NCI-H1048 (cell line): Measurements from ENCODE around the gene GIPR.
"Not testable (repeated sequence)": the region's sequence is repeated elsewhere in the genome, so short reads cannot be mapped to it uniquely, and the experiment has no call there.

Source experiments
- DNase-seq: peaks from one replicate; lab custom pipeline; 2025; lab: John Stamatoyannopoulos, UW

The GIPR gene

DNA sequence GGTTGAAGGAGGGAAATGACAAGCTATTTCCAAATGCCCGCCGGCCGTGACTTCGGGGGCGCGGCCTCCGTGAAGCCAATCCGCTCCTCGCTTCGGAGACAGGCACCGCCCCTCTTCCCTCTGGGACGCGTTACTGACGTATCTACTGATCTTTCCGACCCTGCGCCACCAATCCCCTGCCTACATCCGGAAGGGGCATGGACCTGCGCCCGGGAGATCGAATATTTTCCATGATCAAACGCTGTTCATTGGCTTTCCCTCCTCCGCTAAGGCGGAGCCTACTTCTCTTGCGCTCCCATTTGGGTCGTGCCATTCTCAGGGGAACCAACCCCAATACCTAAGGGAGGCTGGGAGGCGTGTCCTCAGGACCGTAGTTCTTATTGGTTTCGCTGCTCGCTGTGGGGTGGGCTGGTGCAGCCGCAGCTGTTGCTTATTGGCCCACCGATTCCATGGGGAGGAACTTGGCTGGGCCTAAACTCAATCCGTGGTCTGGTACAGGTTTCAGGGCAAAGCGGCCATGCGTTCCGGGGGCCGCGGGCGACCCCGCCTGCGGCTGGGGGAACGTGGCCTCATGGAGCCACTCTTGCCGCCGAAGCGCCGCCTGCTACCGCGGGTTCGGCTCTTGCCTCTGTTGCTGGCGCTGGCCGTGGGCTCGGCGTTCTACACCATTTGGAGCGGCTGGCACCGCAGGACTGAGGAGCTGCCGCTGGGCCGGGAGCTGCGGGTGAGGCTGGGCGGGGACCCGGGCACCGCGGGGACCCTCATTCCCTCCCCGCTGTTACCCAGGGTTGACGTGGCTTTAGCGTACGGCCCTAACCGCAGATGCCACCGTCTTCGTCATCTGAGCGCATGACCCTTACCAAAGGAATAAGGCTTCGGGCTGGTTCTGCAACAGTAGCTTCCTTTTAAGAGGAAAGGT lies 24.4 kb downstream of the GIPR start, which contains the start of gene QPCTL:
QPCTL (plus strand) TSS at position 480 of the 919 bp plus-strand sequence; CDS start at position 518, 38 bp downstream.
- peak; percentile 99 for DNase-seq

DNA sequence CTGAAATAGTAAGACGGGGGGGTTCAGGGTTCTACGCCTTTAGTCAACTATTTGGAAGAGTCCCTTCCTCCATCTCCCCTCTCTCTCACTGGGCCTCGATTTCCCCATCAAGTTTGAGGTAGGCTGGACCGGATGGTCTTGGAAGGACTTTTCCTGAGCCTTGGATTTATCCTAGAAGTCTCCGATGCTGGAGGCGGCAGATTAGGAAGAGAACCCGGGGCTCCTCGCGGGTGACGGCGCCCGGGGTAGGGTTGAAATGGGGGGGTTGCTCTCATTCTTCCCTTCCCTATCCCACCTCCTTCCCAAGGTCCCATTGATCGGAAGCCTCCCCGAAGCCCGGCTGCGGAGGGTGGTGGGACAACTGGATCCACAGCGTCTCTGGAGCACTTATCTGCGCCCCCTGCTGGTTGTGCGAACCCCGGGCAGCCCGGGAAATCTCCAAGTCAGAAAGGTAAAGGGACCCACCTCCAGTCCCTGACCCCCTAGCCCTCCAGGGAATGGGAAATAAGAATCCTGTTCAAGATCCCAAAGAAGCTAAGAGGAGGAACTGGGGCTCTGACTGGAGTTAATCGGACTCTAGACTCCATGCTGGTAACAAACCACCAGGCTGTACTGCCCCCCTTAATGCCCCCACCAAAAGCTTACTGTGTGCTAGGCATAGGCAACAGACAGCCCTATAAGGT lies 25.2 kb downstream of the GIPR start:
- DNase-seq, result peak; percentile 36

DNA sequence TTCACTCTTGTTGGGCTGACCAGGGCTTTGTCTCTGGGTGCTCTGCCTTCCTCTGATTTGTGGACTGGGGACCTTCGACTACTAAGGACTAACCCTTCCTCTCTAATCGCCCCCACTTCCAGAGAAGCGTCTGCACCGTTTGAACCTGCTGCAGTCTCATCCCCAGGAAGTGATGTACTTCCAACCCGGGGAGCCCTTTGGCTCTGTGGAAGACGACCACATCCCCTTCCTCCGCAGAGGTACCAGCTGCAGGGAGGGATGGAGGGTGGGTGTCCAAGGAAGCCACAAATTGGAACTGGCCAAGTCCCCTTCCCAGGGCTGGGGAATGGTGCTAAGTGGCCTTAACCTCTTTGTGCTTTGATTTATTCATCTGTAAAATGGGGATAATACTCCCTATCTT lies 33.7 kb downstream of the GIPR start:
- no peak for DNase-seq

DNA sequence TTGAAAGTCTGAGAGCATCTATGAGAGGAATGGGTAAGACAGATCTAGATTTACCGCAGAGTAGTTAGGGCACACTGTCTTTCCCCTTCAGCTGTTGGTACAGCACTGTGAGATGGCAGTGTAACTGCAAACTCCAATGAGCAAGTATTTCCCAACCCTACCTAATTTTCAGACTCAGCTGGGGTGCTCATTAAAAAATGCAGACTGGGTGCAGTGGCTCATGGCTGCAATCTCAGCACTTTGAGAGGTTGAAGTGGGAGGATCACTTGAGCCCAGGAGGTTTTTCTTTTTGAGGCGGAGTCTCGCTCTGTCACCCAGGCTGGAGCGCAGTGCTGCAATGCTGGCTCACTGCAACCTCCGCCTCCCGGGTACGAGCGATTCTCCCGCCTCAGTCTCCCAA lies 37.1 kb downstream of the GIPR start:
- no peak for DNase-seq

DNA sequence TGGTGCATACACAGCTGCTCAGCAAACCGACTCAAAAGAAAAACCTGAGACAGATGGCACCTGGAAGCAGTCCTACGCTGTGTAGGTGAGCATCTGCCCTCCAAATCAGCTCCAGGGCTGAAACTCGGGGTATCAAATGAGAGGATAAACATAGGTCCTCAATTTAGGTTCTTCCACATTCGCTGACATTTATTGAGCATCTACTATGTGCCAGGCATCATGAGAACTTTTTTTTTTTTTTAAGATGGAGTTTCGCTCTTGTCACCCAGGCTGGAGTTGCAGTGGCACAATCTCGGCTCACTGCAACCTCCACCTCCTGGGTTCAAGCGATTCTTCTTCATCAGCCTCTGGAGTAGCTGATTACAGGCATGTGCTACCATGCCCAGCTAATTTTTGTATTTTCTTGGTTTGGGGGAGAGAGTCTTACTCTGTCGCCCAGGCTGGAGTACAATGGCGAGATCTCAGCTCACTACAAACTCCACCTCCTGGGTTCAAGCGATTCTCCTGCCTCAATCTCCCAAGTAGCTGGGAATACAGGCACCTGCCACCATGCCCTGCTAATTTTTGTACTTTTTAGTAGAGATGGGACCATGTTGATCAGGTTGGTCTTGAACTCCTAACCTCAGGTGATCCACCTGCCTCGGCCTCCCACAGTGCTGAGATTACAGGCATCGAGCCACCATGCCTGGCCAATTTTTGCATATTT lies 37.8 kb downstream of the GIPR start:
- DNase-seq, result no peak

DNA sequence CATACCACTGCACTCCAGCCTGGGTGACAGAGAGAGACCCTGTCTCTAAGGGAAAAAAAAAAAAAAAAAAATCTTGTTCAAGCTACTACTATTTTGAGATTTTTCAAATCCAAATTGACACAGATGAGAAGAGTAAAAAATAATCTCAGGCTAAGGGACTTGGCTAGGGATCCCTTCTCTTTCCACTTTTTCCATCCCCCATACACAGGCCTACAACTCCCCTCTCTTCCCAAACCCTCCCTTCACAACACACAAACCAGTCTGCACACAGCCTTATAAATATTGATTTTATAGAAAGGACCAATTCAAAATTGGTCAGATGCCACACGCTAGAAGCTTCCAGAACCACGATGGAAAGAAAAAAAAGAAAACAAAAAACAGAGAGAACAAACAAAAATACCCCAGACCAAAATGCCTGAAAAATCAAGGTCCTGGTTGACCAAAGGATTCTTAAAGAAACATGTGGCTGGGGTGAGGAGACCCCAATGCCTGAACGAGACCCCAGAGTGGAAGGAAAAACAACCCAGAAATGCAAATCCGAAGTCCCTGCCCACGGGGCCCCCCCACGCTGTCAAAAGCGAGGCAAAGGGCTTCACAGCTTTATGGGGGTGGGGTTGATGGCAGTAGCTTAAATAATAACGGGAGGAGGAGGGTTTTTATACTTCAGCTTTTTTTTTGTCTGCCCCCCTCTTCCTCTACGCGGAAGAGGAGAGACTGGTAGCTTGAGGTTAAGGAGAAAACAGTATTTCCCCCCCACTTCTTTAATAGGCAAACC lies 42.5 kb downstream of the GIPR start:
- no peak for DNase-seq

DNA sequence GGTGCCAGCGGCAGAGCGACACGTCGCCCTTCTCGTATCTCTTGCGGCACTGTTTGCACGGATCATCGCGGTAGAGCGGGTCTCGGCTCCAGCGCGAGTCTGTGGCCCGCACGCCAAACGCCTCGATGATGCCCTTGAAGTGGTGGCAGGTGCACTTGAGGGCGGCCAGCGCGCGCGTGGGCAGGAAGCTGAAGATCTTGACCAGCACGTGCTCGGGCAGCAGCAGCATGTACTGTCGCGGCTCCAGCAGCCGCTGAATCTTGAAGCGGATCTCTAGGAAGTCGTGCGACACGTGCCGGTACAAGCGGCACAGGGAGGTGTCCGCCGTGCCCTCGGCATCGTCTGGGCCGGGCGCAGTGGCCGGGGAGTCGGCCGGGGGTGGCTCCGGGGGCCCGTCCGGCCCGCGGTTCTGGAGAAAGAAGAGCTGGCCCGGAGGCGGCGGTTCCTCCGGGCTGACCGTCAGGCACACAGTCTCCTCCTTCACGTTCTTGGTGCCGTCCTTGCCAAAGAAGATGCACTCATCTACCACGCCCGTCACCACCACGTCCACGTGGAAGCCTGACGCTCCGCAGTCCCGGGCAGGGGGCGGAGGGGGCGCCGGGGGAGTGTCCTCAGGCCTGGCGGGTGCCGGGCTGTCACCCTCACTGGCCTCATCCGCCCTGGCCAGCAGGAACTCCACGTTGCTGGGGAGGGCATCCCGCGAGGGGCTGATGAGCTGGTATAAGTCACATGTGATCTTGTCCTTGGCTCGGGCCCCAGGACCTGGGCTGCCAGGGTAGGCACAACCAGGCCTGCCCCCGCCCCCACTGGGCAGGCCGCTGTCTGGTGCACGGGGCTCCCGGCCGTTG lies 44.1 kb downstream of the GIPR start:
- DNase-seq, result no peak

DNA sequence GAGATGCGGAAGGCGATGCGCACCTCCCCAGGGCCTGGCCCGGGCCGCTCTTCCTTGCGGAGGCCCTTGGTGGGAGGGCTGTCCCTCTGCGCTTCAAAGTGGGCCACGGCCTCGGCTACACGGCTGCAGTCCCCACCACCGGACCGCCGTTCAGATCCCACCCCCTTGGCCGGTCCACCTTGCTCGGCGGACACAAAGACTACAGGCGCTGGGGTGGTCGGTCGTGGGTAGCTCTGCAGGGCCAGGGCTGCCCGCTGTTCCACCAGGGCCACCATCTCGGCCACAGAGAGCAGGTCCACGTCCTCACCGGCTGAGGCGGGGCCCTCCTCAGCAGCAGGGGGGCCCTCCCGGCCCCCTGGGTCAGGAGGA lies 44.7 kb downstream of the GIPR start:
- DNase-seq, result no peak

DNA sequence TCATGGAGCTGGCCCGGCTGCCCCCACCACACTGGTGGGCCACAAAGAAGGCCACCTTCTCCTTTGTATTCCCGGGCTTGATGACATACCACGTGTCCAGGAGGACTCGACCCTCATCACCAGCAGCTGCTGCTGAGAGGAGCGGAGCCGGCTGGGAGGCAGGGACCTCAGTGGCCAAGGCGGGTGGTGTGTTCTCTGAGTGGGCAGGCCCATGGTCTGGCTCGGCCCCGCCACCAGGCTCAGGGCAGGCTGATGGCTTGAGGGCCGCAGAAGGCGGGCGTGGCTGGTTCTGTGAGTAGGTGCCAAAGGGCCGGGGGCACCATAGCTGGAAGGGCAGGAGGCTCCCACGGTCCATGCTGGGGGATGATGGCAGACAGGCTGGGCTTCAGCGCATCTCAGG lies 45.1 kb downstream of the GIPR start:
- DNase-seq, result no peak

DNA sequence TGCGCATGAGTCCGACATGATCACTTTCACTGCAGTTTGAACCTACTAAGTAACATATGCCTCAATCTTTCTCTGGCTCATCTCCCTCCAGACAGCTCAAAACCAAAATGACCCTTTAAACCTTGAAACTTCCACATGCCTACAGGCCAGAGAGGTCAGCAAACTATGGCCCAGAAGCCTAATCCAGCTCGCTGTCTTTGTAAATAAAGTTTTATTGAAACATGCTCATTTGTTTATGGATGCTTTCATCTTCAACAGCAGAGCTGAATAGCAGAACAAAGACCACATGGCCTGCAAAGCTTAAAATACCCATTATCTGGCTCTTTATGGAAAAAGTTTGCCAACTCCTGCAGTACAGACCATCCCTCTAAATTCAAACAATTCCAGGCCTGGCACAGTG lies 47.1 kb downstream of the GIPR start:
- no peak for DNase-seq

DNA sequence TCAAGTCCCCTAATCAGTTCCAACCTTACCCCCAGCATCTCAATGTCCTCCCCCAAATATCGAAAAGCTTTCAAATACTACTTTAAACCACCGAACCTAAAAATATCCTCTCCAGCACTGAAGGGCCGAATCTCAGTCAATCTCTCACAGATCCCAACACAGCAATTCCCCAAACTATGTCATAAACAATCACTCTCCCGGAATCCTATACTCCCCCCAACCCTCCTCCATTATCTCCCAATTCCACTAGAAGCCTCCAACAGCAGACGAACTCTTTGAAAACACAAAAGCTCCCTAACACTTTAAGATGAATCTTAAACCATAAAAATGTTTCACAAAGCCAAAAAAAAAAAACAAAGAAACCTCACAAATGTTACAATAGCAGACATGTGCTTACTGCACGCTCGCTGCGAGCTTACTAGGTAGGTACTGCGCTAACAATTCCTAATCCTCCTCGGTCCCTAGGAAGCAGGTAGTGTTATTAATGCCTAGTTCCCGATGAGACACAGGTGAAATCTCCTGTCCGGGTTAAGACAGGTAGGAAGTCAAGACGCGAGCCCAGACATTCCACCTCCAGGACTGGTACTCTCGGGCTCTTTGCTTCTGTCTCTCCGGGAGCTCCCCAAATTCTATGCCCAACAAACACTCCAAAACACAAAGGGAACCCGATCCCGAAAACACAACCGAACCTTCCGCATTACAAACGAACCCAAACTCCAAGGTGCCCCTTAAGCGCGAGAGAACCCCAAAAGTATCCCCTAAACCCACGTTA lies 48.5 kb downstream of the GIPR start:
- no peak for DNase-seq

DNA sequence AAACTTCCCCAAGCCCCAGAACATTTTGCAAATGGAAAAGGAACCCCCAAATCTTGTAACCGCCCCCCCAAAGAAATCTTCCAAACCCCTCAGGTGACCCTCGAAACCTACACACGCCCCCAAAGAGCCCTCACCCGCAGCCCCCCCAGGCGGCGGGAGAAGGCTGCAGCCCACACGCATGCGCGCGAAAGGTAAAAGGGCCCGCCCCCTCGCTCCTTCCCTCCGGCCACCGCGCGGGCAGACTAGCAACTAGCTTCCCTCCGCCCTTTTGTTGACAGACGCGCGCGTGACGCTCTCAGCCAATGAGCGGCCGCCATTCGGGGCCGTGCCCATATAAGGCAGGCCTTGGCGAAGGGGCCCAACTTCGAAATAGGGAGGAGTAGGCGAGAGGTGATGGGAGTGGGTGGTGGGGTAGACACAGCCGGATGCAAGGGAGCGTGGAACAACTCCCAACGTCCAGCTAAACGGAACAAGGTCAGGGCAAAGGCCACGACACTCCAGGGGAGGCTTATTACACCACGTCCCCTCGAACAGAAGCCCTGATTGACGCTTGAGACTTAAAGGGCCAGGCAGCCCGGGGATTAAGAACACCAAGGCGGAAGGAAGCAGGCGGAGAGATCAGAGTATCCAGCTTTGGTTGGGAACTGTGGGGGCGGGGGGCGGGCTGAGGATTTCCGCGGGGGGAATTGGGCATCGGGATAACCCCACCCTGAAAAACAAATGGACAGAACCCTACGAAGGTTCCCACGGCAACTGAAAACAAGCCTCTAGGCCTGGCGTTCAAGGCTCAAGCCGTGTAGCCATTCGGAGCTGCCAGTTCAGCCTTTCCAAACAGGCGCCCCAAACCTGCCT lies 49.3 kb downstream of the GIPR start:
- DNase-seq, result peak; percentile 97

DNA sequence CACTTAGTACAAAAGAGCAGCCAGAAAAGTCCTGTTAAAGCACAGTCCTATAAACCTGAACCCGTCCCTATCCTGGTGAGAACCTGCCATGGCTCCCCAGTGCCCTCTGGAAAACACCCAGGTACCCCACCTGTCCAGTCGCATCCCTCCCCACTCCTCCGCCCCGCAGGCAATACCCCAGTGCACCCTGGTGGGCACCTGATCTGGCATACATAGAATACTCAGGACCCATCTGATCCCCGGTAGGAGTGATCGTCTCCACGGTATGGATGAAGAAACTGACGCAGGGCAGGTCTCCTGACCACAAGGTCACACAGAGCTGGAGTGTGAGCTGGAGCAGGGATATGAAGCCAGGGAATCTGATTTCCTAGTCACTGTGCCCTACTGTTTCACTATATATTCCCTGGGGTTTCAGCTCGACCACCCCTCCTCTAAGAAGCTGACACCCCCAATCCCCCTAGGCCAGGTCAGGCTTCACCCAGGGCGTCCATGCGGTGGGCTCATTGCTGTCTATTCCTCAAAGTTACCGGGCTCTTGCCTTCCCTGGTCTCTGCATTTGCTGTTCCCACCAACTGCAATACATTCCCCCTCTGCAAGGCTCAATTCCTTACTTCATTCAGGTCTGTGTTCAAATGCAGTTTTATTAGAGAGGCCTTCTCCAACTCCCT lies 50.1 kb downstream of the GIPR start:
- no peak for DNase-seq

DNA sequence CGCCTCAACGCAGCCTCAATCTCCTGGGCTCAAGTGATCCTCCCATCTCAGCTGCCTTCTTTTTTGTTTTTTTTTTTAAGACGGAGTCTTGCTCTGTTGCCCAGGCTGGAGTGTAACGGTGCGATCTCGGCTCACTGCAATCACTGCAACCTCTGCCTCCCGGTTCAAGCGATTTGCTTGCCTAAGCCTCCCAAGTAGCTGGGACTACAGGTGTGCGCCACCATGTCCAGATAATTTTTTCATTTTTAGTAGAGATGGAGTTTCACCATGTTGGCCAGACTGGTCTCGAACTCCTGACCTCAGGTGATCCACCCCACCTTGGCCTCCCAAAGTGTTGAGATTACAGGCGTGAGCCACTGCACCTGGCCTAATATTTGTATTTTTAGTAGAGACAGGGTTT lies 52.0 kb downstream of the GIPR start:
- not testable (repeated sequence) for DNase-seq

DNA sequence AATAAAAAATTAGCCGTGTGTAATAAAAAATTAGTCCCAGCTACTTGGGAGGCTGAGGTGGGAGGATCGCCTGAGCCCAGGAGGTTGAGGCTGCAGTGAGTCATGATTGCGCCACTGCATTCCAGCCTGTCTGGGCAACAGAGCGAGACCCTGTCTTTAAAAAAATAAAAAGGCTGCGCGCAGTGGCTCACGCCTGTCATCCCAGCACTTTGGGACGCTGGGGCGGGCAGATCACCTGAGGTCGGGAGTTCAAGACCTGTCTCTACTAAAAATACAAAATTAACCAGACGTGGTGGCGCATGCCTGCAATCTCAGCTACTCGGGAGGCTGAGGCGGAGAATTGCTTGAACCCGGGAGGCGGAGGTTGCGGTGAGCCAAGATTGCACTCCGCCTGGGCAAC lies 60.7 kb downstream of the GIPR start:
- DNase-seq, result not testable (repeated sequence)

DNA sequence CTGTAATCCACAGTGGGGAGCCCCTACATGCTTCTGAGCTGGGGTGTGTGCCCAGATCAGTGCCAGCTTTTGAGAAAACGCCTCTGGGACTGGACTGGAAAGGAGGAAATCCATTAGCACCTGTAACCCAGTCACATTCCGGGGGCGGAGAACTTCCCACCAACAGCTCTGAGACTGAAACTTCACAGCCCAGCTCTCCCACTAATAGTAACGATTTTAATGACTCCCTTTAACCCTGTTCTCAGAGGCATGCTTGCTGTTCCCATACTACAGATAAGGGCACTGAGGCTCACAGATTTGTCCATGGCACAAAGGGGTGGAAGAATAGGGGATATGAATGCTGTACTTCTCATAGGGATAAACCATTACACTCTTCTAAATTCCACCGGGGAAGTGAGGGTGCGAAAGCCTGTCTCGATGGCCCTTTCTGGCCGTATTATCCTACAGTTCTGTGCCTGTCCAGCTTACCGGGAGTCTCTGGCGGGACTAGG lies 61.8 kb downstream of the GIPR start:
- DNase-seq, result no peak

DNA sequence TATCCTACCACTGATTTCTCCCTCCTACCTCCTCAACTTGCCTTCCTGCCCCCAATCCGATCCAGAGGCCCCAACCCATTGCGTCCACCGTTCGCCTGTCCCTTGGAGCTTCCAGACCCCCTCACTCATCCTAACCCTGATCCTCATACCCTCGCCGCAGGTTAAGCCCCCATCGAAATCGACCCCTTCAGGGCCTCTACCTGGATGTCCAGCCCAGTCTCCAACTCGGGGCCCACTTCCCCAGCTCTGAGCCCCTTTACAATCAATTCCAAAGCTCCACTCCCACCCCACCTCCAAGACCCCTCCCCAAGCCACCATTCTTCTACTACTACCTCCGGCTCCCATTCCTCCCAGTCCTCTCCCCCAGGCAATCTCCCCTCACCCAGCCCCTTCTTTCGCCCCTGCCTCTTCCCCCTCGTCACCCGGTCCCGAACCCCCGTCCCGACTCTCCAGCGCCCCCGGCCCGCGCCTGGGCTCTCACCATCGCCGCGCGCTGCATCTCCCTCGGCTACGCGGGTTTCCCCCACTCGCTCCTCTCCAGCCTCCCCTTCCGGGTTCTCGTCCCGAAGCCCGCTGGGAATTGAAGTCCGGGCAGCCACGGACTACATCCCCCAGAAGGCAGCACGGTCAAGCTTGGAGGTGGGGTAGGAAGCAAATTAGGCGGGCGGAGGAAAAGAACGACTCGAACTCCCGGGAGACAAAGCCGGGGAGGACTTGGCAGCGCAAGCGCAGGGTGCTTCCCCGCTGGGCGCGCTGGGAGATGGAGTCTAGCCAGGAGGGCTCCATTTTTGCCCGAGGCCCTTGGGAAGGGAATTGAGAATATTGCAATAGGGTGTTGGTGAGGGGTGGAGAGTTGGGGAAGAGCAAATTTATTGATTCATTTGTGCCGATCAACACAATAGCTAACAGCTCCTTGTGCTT lies 62.6 kb downstream of the GIPR start, which contains the start of gene FBXO46:
FBXO46 (minus strand) TSS at position 529 of the 921 bp plus-strand sequence. CDS start 17,401 bp downstream, outside the sequence.
- DNase-seq, result peak; percentile 94
